ENCODE results near the gene CELA2B. TPM values are rescaled to one million over a fixed set of nuclear protein-coding genes. Genes with fewer than 3 reads are reported as not detected.

CELA2B gene
- total and polyA plus RNA-seq, 2 of the 8 experiments (the other 6 are each of a cell fraction or from before 2014, with no cell fraction given): not detected

- TF ChIP-seq NANOG (IDR thresholded peaks at IDR 0.05; ENCODE audit: insufficient read depth, low read depth, low read length, poor library complexity, severe bottlenecking): no peak
These were observed 28.5 kb downstream of the CELA2B start (continued) for GRCh38 chr1:15504436-15504835.

Measured in H1 (cell line).